ENCODE results near the gene DNAJB9.

The DNAJB9 gene

DNA sequence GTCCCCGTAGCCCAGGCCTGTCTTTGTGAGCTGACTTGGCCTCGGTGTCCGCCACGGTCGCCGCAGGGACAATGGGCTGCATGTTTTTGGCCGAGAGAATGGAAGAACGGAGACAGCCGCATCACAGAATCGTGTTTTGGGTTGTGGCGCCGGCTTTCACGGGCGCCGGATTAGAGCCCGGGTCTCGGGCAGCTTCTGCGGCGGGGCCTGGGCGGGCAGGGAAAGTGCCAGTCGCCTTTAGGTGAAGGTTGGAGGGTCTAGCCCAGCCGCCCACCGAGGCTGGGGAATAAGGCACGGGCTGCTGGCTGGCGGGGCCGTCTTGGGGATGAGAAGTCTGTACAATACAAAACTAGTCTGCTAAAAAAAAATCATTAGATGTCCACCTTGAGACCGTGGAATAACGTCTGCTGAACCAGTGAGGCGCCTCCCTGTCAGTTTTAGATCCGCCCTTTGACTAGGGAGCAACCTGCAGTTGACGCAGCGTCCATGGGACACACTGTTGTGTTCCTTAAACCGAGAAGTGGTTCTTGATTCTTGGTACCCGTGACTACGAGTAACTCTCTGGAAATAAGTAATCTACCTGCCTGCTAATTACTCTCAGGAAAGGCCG, 577 bp downstream of the DNAJB9 start:
- peak in 5 of 6 experiments; percentile 25 to 65 (median 39) for DNase-seq

DNA sequence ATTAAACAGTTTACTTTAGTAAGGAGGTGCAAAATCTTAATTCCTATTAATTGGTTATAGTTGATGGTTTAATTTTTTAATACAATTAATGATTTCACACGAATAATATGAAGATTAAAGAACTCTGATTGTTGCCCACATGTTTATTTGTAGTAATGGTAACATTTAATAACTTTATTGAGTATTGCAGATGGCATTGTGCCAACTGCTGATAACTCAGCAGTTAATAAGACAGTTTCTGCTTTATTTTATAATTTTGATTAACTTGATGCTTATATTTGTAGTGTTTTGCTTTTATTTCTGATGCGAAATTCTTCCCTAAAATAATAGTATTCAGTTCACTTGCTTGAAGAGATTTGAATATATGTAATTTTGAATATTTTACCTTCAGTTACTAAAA, 2.8 kb downstream of the DNAJB9 start:
- DNase-seq: no peak

DNA sequence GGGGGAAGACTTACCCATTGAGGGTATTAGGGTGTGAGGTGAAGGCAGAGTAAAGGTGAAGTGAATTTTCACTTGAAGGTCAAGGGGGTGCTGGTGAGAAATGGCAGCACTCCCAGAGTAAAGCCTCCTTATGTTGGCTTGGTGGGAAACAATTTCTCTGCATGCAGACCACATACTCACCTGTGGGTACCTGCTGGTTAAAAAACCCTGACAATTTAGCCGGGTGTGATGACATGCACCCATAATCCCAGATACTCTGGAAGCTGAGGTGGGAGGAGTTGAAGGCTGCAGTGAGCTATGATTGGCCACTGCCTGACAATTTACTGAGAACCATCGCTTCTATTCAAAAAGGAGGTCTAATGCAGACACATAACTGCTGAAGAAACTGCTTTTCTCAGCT, 5.5 kb downstream of the DNAJB9 start:
- DNase-seq: no peak

DNA sequence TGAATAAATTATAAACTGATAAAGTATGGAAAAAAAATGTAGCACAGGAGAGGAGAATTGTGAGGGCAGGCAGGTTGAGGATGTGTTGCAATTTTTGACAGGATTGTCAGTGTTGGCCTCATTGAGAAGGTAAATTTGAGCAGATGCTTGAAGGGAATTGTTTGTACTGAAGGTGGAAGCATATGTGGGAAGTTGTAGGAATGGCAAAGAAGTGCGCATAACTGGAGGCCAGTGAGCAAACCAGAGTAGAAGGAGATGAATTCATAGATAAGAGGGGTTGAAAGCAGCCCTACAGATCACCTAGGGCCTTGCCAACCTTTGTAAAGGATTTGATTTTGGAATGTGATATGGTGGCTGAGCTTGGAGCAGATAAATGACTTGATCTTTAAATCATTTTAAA, 6.4 kb downstream of the DNAJB9 start:
- no peak for DNase-seq

DNA sequence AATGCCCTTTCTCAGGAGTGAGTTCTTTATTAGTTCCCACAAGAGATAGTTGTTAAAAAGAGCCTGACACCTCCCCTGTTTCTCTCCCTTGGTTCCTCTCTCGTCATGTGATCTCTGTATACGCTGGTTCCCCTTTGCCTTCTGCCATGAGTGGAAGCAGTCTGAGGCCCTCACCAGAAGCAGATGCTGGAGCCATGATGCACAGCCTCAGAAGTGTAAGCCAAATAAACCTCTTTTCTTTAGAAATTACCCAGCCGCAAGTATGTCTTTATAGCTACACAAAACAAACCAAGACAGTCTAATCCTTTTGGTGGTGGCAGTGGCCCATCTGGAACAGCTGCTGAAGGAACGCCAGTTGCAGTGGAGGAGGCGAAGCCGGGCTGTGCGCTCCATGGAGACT, 9.3 kb downstream of the DNAJB9 start:
- no peak for DNase-seq

DNA sequence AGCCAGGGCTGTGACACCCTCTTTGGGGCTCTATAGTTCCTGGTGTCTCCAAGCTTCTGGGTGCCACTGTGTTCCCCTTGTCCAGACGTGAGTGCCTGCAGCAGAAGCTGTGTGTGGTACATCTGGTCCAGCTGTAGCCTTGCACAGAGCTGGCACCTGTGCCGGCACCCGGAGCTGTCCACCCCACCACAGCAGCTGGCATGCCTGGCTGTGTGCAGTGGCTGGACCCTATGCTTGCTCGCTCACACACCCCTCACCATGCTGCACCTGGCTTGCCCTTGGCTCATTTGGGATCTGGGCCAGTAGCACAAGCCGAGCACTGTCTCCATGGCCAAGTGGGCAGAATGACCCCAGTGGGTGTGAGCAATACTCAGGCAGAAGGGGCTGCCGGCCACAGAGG, 10.6 kb downstream of the DNAJB9 start:
- no peak for DNase-seq

DNA sequence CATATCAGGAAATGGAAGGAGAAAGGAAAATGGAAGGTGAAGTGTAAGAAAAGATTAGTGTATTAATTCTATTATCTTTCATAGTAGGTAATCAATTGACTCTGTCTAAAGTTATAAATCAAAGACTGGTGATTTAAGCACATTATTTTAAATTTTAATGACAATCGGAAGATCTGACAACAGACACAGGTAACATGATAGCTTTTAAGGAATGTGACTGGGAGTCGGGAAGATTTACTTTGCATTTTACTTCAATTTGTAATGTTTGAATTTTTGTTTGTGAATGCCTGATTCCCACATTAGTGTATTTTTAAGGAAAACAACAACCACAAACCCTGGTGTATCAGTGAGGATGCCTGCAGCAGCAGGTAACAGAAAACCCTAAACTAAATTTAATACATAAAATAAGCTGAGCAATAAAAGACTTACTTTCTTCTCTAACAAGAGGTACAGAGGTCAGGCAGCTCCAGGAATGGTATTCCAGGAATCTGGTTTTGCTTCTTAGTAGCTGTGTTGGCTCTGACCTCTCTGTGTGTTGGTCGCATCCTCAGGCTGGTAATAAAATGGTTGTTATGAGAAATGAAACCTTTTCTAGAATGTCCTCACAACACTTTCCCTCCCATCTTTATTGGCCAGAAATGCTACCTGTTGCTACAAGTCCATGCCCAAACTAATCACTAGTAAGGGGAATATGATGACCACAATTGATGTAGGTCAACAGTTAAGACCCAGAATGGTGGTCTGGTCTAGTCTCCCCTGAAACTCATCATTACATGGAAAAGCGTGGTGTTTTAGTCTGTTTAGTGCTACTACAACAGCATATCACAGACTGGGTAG, 12.2 kb downstream of the DNAJB9 start:
- DNase-seq: no peak

DNA sequence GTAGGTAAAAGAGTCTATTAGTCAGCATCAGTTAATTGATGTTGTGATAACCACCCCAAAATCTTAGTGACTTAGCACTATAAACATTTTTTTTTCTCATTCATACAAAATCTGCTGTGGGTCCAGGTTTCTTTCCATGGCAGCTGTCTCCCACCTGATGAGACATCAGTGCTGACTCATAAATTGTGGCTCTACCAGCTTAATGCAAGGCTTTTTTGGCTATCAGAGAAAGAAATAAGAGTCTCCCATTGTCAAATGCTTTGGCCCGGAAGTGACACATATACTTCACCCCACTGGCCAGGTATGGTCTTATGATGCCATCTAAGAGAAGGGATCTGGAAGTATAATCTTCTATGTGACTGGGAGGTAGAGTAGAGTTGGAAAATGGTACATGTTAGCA, 14.5 kb downstream of the DNAJB9 start:
- no peak for DNase-seq

DNA sequence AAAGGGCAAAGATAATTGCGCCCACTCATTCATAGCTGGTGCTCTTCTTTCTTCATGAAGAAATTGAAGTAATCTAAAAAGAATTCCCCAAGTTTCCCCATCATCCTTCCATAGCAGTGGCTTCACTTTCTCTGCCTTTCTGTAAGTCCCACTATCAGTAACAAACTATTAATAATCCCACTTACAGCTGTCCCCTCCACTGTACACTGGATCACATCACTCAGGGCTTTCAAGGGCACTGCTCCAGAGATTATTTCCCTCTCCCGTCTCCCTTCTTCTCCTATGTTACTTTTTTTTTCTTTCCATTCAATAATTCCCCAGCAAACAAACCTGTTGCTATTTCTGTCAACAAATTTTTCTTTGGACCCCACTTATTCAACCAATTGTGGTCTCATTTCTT, 16.2 kb downstream of the DNAJB9 start:
- DNase-seq: no peak

DNA sequence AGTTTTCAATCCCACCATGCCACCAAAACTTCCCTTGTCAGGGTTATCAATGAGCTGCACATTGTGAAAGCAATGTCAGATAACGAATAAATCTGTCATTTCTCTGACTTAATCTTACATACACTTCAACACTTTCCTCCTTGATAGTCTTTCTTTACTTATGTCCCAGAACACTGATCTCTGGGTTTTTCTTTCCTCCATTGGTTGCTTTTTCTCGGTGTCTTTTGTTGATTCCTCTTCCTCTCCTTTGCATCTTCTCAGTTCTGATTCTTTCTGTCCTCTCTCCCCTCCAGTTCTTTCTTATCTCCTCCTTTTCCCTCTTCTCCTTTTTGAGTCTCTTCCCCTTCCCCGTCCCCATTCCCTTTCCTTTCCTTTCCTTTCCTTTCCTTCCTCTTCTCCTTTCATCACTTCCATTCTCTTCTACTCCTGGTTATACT, 16.6 kb downstream of the DNAJB9 start:
- DNase-seq: no peak

DNA sequence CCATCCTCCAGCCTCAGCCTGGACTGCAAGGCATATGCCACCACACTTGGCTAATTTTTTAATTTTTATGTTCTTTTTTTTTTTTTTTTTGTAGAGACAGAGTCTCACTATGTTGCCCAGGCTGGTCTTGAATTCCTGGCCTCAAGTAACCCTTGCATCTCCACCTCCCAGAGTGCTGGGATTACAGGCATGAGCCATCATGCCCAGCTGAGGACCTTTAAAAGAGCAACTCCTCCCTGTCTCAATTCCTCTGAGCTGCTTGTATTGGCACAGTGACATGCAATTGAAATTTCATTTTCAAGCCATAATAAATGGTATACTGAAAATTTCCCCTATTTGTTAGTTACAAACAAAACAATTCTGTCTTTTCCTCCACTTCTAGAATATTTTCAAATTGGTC, 19.5 kb downstream of the DNAJB9 start:
- DNase-seq: no peak

DNA sequence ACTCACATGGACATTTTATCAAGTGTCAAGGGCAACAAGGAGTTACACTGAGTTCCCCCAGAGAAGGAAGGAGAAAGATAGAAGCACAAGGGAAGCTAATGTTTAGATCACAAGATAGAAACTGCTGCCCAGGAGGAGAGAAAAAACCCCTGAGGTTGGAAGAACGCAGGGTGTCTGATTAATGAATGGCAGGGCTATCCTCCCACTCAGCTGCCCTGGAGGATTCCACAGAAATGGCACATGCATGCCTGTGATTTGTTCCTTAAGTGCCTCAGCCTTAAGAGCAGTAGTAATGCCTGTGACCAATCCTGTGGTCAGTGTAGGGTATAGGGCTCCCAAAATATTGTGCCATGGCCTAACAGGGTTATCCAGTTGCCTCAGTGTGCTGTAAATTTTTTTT, 20.2 kb downstream of the DNAJB9 start:
- no peak for DNase-seq

DNA sequence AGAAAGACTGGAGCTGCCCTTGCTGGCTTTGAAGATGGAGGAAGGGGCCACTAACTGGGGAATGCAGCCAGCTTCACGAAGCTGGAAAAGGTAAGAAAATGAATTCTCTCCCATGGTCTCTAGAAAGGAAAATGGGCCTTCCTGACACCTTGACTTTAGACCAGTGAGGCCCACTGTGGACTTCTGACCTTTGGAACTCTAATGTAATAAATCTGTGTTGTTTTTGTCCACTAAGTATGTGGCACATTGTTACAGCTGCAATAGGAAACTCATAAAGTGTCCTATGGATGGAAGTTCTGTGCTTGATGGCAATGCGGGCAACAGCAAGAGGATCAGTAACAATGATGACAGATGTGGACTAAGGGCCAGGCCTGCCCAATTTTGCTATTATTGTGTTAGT, 20.9 kb downstream of the DNAJB9 start:
- no peak for DNase-seq

DNA sequence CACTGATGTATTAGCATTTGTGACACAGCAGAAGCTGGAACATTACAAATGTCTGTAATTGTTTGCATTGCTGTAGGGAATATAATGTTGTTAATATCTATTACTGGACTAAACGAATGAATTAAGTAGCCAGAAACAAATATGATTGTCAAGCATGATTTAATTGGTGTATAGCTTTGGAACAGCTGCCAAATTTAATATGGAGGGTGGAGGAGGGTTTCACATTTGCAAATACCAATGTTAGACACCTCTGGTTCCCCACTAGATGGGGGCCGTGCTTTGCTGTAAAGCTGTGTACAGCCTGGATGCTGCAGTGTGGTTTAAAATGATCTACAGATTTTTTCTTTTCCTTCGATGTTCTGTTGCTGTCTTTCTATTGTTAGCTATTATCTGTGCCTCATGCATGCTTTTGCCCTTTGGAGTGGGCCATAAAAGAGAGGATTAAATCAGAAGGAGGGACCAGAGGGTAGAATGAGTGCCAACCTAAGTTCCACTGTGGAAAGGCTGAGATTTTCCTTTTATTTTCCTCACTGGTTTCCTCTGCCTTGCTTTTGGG, 23.1 kb downstream of the DNAJB9 start:
- no peak for DNase-seq

DNA sequence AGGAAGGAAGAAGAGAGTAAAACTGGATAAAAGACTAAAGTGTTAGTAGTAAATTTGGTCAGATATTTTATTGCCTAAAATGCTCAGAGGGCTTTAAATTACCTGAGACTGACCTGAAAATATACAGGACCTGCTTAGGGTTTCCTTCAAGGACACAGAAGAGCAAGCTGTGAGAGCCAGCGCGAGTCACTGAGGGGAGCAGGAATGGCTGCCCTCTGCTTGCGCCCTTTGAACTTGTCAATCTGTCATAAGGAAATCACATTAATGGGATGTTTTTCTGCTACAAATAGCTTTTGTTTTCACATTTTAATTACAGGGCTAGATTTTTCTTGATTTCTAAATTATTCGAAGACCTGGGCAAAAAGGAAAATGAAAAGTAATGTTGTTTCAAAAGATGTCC, 26.9 kb downstream of the DNAJB9 start:
- DNase-seq: no peak

DNA sequence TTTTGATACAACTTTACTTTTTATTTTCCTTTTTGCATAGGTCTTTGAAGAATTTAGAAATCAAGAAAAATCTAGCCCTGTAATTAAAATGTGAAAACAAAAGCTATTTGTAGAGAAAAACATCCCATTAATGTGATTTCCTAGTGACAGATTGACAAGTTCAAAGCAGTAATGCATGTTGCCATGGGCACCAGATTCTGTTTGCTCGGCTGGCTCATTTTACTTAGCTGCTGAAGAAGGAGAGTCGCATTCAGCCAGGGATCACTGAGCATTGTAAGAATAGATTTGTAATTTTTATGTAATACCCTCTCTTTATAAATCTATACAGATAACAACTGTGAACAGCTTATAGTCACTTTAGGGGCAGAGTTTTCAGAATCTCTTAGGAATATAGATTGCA, 28.5 kb downstream of the DNAJB9 start:
- no peak for DNase-seq

DNA sequence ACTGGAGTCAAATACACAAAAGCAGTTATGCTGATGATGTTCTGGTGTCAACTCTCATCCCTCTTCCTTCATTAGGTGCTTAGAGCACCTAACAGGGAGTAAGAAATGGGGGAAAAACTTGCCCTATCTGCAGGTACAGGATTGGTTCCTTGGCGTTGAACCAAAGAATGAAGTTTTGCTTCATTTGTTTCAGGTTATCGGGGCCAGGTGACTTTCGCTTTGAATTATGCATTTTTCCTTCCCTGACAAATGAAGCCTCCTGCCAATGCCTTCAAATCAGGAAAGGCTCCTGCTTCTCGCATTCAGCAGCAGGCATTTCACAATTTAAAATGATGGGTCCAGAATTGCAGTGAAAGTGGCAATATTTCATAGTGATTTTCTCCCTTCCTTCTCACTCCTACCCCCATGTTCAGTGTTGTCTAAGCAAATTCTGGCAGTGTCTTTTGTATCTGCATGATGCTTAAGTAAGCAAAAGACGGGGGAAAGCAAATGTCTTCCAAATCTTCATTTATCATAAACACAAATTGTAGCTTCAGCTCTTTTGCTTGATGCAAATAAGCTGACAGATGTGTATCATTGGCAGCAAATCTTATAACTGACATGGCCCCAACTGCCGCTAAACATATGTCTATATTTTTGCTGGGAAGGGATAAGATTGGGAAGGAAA, 29.4 kb downstream of the DNAJB9 start:
- DNase-seq: no peak

DNA sequence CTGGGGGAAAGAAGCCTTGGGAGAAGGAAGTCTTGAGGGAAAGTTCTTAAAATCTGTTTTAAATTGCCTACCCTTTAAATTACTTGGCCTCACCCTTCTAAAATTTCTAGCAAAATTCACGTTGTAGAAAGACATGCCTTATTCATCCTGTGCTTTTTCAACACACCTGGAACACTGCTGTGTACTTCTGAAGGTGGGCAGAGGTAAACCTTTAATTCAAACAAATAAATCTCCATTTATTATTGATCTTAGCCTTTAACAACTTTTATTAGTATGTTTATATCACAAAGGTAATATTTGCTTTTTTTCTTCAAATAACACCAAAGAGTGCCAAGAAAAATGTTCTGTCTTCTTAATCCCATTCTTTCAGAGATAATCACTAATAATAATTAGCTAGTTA, 30.7 kb downstream of the DNAJB9 start:
- no peak for DNase-seq

DNA sequence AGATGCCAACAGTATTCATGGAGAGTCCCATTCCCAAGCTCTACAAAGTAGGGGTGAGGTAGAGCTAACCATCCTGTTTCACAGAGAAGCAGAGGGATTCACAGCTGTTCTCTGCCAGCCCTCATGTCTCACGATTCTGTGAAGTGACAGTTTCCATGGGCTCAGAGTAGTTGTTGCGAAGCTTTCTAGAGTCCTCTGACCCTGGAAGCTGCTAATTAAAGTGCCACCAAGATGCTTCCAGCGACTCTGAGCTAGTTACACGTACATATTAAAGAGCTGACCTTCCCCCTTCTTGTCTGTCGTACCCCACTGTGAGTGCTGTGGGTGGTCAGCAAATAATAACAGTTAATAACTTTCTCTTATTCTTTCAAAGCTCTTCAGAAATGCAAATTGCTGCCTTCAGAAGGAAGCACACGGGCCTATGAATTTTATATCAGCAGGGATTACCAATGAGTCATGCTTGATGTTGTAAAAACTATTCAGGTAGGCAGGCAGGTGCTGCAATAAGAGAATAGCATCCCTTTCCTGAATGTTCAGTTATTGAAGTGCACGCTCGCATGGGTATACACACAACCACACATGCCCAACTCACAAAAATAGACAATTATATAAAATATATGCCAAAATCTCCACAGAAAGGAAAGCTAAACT, 34.1 kb downstream of the DNAJB9 start:
- no peak for DNase-seq

DNA sequence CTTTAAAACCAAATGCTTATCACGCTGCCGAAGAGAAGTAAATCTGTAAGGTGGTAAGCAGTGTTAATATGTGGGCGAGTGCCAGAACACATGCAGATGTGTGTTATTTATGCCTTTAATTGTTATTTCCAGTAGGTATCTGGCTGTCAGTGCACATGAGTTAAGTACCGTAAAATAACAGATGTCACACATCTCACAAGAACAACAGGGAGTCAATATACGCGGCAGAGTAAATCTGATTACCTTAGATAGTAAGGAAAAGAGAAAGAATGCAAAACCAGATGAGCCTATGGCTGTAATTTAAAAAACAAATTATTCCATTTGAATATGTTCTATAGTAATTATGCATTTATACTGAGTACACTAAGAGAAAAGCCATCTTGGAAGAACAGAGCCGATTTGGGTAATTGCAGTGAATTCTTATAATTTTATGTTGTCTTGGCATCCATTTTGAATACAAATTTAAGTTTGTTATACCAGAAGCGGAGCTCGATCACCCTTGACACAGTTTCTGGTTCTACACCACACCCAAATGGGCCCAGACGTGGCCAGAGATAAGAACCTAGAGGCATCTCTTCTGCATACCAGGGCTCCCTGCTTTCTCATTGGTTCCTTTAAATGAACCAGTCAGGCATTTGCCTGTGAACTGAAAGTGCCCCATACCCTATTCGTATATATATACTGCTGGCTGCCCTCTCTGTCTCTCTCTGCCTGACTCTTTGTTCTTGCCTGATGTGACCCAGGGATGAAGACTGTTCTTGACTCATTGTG, 34.8 kb downstream of the DNAJB9 start:
- no peak for DNase-seq

DNA sequence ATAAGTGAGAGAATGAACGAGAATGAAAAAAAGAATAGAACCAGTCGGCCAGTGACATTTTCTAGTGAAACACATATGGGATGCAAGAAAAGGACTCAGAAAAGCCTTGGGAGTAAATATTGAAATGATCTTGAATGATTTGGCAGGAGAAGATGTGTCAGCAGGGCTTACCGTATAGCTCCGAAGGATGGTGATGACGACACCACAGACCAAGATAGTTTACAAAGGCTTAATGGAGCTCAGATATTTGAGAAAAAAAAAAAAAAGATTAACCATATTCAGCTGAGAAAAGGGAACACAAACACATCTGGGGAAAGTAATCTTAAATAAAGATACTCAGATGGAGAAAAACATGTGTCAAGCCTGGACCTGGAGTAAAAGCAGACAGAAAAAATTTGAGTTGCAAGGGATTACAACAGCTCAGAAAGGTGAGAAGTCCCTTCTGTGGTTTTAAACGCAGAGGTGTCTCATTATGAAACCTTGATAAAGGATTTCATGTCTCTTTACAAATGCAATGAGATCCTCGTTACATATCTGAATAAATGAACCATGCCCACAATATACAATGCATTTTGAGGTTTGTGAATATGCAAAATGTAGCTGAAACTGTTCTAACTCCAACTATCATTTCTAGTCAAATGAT, 36.0 kb downstream of the DNAJB9 start:
- no peak for DNase-seq

DNA sequence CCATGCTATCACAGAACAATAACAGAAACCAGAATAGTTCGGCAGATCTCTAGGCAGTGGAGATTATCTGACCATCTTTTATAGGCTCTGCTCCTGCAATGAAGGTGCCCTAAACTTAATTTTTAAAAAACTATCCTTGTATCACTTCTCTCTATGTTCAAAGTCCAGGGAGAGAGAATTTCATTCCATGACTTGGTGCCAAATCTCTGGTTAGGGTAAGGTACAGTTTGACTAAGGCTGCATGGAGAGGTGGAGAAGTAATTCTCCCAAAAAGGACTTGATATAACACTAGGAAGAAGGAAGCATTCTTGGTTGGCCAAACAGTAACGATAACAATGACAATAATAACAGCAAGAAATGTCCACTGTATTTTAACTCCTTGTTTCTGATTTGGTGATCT, 40.0 kb downstream of the DNAJB9 start:
- no peak for DNase-seq
